GM12873 (cell line): ENCODE measurements around the gene NDUFB11.

Source experiments
- CTCF ChIP-seq: IDR thresholded peaks from 2 replicates; pipeline ENCODE4 v1.5.1; 2012; ENCODE audit warnings: low read depth, mild to moderate bottlenecking, moderate library complexity, low read length, control low read depth; ENCODE audit not compliant: insufficient read depth; ENCODE audit errors: missing control alignments

Gene NDUFB11

GRCh38 chrX:47169273-47169672 lies 24.8 kb upstream of the NDUFB11 start:
- no peak for TF ChIP-seq CTCF

- no peak for TF ChIP-seq CTCF
Measured at GRCh38 chrX:47168495-47169073, 24.1 kb upstream of the NDUFB11 start.

- TF ChIP-seq CTCF = no peak
Measured at GRCh38 chrX:47166126-47166525, 21.6 kb upstream of the NDUFB11 start.

GRCh38 chrX:47164420-47164819 lies 19.9 kb upstream of the NDUFB11 start:
- TF ChIP-seq CTCF = no peak

- TF ChIP-seq CTCF = no peak
Measured at GRCh38 chrX:47162927-47163583, 18.6 kb upstream of the NDUFB11 start.

GRCh38 chrX:47160781-47161180 lies 16.3 kb upstream of the NDUFB11 start:
- no peak for TF ChIP-seq CTCF

- TF ChIP-seq CTCF = no peak
Measured at GRCh38 chrX:47158781-47159180, 14.3 kb upstream of the NDUFB11 start.
